Ovary (tissue), 3 donors: Measurements from ENCODE around the gene SLC12A8.

Source experiments
- CTCF ChIP-seq, 3 donors: fragments of 450-650 bp in 2 of 3; fragments of 200-600 bp in 1 of 3; IDR thresholded peaks; one replicate each; pipeline versions ENCODE4 v1.5.1 to v1.8.0; 2016 to 2022; ENCODE audit warnings: antibody characterized with exemption in 3 of 3, mild to moderate bottlenecking in 1 of 3
- EP300 ChIP-seq: sonication (generic); formaldehyde crosslinking; IDR thresholded peaks from one replicate; pipeline ENCODE4 v1.6.1; 2017; ENCODE audit warnings: antibody characterized with exemption
- POLR2A ChIP-seq: fragments of 450-650 bp; IDR thresholded peaks from one replicate; pipeline ENCODE4 v1.6.1; 2017; ENCODE audit warnings: antibody characterized with exemption, mild to moderate bottlenecking, moderate library complexity
- donor health status: DM: no; HTN: no; CAD: no.

GRCh38 chr3:125069968-125070745 is 142.4 kb downstream of the SLC12A8 start:
- TF ChIP-seq CTCF (IDR thresholded peaks at IDR 0.05): no peak
- no peak for TF ChIP-seq POLR2A
- no peak for TF ChIP-seq EP300
